NK-92 treated with Interleukin-12 subunit alpha and Interleukin-12 subunit beta, amount 100 ng/mL, for 24 hours (cell line): Measurements from ENCODE around the gene DAB2IP.

Experiments used
- DNase-seq: peaks from one replicate; lab custom pipeline; 2025; lab: John Stamatoyannopoulos, UW

DAB2IP gene

DNA sequence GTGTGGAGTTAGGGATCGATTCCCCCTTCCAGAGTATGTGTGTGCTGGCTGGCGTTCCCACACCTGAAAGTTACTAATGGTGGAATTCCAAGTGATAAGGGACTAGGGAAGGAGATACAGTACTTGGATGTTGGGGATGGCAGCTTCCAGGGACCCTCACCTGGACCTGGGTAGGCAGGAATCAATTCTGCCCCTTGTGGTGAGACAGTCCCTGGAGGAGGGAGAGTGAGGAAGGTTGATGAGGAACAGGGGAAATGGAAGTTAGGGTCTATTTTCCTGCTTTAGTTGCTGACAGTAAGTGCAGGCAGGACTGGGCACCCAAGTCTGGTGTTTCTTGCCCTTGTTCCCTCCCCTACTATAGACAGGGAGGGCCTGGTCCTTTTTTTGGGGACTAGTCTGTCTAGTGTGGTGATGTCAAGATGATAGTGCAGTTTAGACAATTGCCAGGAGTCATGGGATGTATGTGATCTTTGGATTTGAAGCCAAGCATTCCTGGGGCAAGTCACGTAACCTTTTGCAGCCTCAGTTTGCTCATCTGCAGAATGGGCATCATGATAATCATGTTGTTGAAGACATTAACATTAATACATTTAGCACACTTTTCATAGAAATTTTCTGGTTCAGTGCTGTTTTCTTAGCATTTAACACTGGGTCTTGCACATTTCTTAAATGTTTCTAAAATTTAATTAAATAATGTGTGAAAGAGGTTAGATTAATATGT, 51.7 kb downstream of the DAB2IP start:
- no peak for DNase-seq

DNA sequence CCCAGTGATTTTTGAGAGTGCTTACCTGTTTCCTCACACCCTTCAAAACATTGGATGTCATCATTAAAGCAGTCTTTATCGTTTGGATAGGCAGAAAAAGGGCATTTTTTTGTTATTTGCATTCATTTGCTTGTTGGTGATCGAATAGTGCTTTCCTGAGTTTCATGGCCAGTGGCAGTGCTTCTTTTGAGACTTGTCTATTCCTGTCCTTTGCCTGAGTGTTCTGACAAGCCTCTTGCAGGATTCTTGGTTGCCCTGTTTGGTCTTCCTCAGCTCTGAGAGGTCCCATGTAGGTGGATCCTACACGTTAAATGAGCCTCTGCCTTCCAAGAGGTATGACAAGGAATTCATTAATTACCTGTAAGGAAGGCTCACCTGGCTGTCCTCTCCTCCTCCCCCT, 52.8 kb downstream of the DAB2IP start:
- no peak for DNase-seq

DNA sequence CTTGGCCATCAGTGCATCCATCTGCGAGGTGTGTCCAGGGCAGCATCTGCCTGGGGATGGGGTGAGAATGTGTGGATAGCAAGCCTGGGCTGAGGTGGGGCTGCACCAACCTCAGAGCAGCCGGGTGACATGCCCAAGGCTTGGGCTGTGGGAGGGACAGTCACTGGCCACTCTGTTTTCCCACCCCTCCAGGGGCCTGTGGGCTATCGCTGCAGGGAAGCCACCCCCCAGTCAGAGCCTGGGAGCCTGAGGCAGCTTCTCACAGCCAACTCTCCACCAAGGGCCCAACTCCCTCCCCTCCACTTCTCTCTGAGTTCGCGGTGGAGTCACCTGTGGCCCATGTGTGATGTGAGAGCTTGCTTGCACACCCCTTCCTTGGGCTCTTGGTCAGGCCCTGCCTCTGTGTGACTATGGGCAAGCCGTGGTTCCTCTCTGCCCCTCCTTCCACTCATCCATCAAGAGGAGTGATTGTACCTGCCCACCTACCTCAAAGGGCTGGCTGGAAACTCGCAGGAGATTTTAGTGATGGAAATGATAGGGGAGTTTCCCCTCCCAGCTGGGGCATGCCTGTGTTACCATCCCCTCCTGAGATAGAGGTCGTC, 54.8 kb downstream of the DAB2IP start:
- no peak for DNase-seq

DNA sequence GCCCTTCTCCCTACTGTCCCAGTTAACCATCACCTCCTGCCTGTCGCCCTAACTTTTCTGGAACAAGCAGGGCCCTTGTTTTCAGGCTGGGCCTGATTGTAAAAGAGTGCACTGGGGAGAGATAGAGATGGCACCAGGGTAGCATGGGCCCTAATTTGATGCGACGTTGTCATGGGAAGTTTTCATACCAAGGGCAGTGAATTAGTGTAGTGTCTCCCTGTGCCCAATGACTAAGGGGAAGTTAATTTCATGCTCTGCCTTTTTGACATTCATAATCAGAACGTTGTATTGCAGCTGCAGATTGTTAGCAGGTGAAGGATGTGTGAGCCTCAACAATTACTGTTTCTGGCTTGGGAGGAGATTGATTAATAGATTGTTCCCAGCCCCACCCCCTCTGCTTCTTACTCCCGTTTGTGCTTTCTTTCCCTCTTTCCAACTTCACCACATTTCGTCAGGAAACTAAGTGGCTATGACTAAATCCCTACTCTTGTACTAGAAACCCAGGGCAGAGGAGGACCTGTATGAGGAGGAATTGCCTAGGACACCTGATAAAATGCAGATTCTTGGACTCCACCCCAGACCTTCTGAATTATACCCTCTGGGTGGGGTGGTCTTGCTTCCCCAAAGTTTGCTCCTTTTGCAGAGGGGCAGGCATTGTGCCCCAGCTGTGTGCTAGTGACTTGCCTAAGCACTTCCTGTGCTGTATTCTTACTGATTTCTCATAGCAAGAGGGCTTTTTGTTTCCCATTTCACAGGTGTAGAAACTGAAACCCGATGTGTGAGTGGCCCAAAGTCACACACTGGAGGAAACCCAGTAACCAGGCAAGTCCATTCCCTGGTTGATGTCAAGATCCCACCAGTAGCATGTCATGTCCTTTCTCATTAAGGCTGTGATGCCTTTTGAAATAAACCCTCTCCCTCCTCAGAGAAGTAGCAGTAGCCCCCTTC, 56.3 kb downstream of the DAB2IP start:
- peak; percentile 19 for DNase-seq

DNA sequence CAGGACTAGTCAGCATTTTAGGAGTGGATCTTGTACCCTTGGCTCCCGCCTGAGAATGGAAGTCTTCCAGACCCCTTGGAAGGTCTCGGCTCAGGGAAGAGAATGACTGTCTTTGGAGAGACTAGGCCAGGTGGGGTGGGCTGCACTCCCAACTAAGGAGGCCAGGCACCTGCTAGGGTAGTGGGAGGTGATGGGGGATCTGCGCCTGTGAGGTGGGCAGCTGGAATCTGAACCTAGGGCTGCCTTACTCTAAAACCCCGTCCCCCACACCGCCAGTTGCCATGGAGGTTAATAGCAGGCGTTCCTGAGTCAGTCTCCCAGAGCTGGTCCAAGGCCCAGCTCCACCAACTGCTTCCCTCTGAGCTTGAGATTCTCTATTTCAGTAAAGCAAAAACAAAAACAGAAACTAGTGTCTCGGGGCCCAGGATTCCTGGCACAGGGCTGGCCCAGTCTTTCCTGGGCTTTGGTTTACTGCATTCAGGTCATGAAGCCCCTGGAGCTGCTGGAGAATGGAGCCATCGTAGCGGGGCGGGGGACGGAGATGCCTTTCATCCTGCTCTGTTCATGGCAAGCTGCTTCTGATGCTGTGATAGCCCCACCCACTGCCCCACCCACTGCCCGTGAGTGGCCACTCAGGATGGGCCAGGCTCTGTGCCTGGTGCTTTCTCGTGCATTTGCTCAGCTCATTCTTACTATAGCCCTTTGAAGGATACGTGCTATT, 57.5 kb downstream of the DAB2IP start:
- DNase-seq = no peak

DNA sequence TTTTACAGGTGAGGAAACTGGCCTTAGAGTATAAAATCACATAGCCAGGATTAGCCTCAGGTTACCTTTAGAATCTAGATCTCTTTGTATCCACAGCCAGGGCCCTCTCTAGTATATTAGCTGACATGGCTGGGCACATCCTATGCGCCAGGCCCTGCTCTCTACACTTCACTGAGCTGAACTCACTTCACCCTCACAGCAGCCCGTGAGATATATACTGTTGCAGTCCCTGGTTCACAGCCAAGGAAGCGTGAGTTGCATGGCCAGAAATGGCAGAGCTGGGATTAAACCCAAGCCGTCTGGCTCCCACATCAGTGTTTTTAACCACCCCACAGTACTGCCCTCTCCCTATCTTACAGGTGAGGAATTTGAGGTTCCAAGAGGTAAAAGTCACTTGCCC, 58.4 kb downstream of the DAB2IP start:
- DNase-seq = no peak

DNA sequence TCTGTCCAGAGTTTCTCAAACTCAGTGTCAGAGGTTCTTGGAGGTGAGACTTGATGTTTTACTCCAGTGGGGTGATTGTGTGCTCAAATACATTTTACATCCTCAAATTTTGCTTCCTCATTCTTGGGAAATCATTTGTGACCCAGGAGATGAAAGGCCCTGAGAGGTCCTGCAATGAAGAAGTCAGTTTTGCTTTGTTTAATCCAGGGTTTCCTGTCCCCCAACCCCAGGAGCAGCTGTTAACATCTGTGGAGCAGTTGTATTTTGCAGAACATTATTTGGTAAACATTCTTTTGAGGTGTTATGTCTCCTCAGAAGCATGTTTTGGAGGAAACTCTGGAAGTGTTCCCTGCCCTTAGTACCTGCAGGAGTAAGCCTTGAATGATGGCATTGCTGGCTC, 59.8 kb downstream of the DAB2IP start:
- no peak for DNase-seq

DNA sequence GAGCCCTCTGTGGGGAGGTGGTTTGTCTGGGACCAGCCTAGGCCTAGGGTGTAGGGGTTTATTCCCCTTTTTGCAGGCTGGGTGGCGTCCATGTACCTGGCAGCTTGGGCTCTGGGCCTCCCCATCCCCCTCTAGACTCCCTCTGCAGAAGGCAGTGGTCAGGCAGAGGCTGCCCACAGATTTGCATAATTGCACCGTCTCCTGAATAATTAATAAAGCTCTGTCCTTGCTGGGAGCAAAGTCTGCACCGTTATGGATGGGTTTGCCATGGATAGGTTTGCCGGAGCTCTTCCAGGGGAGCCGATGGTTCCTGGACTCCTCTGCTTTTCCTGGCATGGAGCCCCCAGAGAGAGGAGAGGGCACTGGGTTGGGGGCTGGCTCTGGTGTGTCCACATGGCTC, 60.4 kb downstream of the DAB2IP start:
- DNase-seq = no peak

DNA sequence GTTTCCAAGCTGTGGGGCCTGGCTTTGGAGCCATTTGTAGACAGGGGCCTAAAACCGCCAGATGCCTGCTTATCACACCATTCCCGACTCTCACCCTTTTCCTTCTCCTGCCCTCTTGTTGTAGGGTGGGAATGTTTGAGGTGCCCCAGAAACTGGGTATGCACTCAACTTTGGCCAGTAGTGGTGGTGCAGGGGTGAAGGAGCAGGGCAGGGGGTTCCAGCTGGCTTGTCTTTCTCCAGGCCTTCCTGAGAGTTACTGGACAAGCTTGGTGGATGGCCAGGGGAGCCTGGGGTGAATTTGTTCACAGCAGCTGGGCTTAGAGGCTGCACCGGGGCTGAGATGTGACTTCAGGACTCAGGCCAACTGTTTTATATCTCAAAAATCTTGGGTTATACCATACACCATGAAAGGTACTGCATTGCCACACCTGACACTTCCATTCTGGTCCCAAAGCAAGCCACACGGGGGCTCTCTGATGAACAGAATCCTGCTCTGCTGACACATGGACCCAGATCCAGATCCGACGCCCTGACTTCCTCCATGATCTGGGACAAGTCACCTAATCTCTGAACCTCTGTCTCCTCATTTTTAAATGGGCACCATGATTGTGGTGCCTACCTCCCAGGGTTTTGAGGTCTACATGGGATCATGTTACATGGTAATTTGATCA, 62.1 kb downstream of the DAB2IP start:
- DNase-seq = no peak

DNA sequence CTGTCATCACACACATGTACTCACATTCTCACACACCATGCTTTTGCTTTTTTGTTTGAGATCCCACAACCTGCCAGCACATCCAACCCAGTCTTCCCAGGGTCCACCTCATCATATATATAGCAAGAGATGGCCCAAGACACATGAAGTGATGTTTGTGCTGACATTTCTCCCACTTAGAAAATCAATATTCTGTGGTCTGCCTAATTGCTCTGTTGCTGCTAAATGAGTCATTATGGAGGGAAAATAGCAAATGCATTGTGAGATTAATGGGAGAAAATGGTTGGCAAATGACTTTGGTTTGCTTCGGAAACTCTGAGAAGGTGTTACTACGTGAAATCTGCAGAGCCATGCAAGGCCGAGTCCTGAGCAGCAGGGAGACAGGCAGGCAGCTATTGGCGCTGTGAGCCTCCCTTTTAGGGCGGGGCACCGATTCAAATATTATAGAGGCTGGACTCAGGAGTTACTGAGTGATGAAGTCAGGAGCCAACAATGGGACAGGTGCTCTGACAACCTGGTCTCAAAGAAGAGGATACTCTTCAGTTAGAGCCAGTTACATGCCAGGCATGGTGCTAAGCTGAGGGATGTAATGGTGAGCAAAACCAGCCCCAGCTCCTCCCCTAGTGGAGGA, 62.8 kb downstream of the DAB2IP start:
- DNase-seq = no peak

DNA sequence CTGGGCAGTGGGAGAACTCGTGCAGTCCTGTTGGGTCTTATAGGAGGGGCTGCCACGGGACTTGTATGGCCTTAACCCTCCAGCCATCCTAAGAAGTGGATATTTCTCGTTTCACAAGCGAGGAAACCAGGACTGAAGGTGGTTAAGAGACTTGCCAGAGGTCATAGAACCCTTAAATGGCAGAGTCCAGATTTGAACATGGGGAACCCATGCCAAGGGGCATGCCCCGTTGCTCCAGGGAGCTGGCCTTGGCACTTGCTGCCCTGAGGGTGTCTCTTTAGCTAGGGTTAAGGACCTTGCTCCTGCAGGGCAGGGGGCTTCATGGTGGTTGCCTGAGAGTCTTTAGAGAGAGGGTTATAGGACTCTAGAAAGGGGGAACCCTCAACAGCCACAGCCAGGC, 63.4 kb downstream of the DAB2IP start:
- DNase-seq = no peak

DNA sequence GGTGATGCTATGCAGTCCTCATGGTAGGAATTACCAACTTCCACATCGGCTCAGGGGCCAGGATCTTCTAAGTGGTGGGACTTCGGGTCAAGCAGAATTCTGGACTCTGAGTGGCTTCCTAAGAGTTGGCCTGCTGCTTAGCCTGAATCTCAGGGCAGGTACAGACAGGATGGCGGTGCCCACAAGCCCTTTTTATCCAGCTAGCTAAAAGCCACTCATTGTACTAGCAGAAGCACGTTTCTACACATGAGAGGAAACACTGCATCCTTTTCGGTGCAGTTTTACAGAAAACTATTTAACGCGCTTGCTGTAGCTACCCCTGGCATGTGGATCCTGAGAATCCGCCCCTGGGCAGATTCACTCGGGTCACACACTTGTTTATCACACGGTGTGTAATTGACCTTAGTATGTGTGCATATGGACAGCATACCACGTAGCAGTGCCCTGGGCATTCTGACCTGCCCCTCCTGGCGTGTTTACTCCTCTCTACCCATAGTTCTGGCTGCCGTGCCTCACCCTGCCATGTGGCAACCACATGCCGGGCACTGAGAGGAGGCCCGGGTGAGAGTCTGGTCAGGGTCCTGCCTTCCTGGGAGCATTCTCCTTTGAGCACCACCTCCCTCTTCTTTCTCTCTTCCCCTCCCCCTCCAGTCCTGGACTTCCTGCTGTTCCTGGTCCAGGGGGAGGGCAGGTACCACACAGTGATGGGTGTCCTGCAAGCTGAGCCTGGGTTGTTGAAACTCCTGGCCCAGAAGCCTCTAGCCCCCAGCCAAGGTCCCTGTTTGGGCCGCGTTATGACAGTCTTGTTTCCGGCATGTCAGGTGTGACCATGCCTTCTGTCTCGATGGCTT, 65.9 kb downstream of the DAB2IP start:
- DNase-seq = no peak

DNA sequence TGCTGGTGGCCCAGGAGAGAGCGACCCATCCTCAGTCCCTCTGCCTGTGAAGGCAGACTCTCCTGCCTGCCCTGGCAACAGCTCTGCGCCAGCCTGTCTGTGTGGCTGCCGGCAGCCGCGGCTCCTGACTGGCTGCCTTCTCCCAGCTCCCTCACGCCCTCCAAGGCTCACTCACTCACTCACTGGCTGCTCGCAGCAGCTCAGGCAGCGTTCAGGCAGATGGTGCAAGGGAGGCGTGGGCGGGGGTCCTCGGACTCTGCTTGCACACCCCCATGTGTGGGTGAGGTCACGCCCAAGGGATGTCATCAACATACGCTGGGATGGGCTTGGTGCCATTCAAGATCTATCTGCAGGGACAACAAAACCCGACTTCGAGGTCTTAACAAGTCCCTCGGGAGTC, 66.7 kb downstream of the DAB2IP start:
- DNase-seq = no peak

DNA sequence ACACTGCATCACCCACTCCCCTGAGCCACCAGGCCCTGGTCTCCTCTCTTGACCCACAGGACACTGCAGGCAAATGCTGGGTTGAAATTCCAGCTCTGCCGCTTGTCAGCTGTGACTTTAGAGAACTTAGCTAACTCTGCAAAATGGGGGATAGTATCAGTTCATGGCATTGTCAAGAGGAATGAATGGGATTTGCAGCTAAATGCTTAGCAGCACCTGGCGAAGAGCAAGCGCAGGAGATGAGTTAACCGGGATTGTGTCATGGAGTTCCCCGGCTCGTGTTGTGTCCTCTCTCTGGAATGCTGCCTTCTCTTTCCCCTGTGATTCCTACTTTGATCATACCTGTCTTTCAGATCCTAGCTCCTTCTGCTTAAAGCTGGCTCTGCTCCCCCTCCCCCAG, 67.1 kb downstream of the DAB2IP start:
- DNase-seq = no peak

DNA sequence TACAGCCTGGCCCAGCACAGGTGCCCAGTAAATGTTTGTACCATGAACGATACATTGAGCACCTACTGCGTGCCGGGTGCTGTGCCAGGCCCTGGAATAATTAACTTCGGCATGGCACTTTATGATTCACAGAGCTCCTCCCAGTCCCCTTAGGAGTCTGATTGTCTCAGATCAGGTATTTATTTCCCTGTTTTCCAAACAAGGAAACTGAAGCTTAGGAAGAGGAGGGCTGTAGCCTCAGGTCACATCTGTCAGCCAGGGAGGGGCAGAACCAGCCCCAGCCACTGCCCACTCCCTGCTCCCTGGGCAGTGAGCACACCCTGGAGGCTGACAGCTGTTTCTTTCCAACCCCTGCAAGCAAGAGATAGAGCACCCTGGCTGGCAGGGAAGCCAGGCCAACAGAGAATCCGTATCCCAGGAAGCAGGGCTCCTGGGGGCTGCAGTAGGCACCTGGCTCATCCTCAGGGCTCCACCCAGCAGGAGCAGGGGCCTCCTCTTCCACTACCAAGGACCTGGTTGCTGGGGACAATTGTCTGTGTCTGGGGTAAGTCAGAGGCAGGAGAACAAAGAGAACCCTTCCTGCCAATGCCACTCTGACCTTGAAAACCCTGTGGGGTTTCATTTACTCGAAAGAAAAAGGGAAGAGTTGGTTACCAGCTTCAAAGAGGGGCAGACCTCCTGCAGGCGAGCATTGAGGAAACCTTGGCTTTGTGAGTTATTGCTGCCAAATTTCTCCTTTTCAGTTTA, 69.0 kb downstream of the DAB2IP start:
- DNase-seq = no peak

DNA sequence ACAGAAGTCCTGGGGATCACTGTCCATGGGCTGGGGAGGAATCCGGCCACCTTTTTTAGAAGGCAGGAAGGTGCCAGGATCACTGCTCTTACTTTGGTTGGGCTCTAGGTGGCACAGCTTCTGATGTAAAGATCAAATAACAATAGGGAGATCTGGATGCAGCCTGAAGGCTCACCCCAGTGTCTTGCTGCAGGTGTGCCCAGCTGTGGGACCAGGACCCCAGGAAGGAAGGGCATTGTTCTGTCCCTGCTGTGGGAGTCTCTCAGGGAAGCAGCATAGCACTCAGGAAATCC, 69.6 kb downstream of the DAB2IP start:
- DNase-seq = no peak

DNA sequence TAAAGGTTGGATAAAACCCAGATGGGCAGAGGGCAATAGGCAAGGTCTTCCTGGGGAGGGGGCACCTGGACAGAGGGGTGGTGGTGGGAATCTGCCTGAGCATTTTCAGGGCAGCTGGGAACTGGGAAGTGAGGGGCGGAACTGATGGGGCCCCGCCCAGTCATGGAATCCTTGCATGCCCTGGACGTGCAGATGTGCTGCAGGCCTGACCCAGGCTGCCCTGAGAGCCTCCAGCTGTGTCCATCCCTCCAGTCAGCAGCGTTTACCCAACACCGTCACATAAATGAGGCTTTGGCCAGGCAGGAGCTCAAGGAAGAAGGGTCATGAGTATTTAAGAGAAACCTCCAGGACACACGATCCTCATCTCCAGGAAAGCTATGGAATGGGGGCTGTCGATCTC, 70.3 kb downstream of the DAB2IP start:
- no peak for DNase-seq

DNA sequence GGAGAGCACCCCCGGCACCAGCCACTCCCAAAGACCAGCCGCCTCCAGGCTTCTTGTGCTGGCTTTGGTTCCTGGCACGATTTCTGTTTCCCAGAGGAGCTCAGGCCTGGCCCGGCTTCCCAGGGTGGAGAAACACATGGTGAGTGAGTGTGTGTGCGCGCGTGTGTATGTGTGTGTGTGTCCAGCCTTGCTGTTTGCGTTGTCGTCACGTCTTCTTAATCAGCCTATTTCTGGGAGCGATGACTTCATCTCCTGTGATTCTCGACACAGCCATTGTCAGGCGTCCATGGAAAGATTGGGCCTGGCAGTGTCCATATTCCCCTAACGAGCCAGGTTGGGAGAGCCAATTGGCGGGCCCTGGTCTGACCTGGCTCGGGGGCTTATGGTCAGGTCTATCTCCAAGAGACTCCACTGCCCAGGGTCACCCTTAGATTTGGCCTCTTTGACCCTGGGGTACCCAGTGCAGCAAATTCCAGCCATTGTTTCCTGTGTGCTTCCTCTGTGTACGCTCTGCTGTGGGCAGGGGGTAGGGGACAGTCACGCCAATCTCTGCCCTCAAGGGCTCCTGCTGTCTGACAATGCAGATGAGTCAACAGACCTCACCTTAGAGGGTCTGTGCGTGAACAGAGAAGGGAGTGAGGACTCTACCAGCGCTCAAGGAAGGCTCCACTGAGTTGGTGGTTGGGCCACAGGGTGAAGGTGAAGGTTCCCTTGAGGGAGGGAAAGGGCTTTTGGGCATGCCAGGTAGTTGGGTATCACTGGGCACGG, 73.8 kb downstream of the DAB2IP start:
- no peak for DNase-seq
